ENCODE measurements around the gene DCAF8.

Gene DCAF8

GRCh38 chr1:160260406-160261382, 1.7 kb downstream of the DCAF8 start:
- DNase-seq = no peak

DNA sequence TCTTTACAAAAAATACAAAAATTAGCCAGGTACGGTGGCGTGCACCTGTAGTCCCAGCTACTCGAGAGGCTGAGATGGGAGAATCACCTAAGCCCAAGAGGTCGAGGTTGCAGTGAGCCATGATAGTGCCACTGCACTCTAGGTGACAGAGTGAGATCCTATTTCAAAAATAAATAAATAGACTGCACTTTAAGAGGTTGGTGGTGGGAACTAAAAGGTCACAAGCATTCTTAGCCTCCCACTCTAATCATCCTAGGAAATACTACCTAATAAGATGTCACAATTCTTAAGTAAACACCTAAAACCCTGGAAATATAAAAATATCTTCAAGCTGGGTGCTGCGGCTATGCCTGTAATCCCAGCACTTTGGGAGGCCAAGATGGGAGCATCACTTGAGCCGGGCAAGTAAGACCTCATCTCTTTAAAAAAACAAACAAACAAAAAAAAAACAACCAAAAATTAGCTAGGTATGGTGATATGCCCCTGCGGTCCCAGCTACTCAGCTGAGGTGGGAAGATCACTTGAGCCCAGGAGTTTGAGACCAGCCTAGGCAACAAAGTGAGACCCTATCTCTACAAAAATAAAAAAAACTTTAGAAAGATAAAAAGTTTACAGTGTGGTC, 4.1 kb downstream of the DCAF8 start:
- DNase-seq = no peak

GRCh38 chr1:160257411-160258015, 4.8 kb downstream of the DCAF8 start:
- DNase-seq = no peak

DNA sequence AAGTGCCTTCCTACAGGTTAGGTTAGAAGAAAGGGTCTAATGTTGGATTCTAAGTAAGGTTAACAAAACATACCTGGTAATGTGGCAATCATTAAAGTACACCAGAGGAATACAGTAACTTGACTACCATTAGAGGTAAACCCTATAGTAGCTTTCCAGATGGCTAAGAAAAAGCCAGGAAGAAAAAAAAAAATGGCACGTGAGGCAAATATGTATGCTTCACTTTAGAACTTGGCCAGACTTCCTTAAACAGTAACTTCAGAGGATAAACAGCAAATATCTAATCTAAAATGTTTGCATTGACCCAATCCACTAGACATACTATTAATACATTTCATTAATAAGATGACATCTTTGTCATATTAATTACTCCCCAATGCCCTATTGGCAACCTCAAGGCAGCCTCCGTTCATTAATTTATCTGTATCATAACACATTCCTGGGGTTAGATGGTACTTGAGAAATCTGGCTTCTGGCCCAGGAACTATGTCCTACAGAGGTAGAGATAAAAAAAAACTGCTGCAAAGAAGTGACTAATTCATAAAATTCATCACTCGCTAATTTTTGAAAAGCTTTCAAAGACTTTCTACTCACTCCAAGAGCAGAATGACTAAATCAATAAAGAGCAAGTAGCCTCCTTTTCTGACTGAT, 5.8 kb downstream of the DCAF8 start:
- DNase-seq = no peak

DNA sequence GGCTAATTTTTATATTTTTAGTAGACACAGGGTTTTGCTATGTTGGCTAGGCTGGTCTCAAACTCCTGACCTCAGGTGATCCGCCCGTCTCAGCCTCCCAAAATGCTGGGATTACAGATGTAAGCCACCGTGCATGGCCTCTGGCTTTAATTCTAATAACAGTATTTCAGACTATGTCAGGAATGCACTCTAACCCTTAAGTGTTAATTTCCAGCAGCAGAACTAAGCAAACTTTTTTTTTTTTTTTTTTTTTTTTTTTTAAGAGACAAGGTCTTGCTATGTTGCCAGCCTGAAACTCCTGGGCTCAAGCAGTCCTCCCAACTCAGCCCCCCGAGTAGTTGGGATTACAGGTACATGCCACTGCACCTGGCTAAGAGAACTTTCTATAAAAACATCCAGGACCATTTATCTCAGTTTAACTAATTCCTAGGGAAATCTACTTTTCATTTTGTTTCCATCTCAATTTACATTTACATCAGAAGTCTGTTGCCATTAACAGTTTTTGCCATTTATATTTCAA, 6.5 kb downstream of the DCAF8 start:
- no peak for DNase-seq

DNA sequence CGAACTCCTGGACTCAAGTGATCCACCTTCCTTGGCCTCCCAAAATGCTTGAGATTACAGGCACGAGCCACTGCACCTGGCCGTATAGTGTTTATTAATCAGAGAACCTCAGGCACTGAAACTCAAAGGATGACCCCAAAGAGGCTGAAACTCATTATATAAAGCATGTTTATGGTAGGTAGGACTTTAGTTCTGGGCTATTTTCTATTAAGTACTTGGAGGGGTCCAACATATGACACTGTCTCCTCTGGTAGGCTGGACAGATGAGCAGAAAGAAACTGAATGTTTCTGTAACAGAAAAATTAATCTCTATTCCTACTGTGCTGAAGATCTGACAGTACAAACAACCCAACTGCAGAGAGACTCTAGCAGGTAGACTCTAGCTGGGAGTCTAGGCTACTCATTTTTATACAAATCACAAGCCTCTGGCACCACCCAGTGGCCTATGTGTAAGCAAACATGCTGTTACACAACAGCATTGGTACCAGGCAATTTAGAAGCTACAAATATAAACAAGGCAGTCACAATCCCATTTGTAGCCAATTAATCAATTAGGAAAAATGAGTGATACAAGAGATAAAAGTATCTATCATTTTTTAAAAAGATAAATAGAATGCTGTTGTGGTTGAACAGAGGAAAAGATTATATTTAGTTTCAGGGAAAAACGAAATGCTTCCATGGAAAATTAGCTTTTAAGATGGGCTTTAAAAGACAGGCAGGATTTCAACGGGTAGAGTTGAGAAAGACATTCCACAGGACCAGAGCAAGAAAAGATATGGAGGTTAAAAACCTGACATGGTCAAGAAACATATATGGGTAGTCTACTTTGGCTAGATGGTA, 10.4 kb downstream of the DCAF8 start:
- peak; percentile 53 for DNase-seq

DNA sequence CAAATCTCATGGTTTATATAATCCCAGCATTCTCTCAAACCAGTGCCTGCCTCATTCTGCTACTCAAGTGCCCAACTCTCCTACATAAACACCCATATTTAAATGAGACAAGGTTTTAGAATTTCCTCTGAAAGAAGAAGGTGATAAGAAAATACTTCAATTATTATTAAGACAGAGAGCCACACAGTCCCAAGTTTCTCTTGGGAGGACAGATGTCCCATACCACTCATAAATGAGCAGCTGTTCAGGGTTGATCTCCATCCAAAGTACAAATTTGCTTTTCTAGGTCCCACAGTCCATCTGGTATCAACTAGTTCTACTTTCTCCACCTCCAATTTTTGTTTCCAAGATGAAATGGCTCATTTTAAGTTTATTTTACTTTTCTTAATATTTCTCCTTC, 11.3 kb downstream of the DCAF8 start:
- no peak for DNase-seq

- no peak for DNase-seq
These were observed 15.3 kb downstream of the DCAF8 start for GRCh38 chr1:160247053-160247452.

DNA sequence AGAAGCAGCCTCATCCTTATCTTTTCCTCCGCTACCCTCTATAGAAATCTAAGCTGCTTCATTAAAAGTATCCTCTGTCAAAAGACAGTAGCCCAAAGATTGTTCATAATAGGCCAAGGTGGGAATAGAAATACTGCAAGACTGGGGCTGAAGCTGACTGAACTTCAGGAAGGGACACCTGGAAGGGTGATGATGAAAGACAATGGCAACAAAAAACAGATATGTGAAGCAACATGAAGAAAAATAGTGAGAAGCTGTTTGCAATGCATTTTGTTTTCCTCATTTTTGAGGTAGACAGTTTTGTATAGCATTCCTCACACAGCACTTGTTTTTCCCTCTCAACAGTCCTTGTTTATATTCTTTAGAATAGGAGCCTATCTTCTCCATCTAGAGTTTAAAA, 16.9 kb downstream of the DCAF8 start:
- no peak for DNase-seq

- DNase-seq = no peak
These were observed 18.1 kb downstream of the DCAF8 start for GRCh38 chr1:160244209-160244608.

GRCh38 chr1:160243767-160244166, 18.6 kb downstream of the DCAF8 start:
- DNase-seq = no peak

GRCh38 chr1:160239582-160240299, 22.6 kb downstream of the DCAF8 start:
- no peak for DNase-seq

GRCh38 chr1:160238408-160238807, 23.9 kb downstream of the DCAF8 start:
- no peak for DNase-seq

- no peak for DNase-seq
These were observed 24.8 kb downstream of the DCAF8 start for GRCh38 chr1:160237558-160237957.

DNA sequence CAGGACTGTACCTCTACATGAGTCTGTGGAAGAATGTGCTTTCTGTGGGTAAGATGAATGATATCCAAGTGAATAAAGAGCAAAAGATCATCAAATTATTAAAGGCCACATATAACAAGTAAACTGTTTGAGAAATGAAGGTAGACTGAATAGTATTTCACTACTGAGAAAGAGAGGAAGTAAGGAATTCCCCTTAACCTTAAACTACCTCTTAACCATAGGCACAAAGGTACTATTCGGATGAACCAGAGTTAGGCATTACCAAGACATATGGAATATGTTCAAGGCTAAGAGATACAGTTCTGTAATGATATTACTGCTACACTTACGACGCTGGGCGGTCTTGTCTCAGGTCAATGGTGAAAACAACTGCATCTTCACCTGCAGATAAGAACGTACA, 25.5 kb downstream of the DCAF8 start:
- no peak for DNase-seq

DNA sequence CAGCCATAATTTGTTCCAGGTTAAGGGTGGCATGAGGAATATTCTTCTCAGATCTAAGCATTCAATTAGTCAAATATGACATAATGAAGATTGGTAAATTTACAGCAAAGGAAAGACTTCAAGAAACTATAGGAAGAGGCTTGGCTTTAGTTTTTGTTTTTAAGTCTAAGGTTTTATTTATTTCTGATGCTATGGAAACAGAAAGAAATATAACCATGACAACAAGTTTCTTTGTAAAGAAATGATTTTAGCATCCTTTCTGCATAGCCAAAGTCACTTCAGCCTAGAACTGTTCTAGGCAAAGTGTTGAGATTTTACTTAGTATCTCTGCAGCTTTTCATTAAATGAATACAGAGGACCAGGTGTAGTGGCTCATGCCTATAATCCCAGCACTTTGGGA, 29.4 kb downstream of the DCAF8 start:
- no peak for DNase-seq

- no peak for DNase-seq
These were observed 33.9 kb downstream of the DCAF8 start for GRCh38 chr1:160228431-160228830.

- no peak for DNase-seq
These were observed 34.8 kb downstream of the DCAF8 start for GRCh38 chr1:160227561-160227960.

GRCh38 chr1:160227034-160227433, 35.3 kb downstream of the DCAF8 start:
- no peak for DNase-seq

DNA sequence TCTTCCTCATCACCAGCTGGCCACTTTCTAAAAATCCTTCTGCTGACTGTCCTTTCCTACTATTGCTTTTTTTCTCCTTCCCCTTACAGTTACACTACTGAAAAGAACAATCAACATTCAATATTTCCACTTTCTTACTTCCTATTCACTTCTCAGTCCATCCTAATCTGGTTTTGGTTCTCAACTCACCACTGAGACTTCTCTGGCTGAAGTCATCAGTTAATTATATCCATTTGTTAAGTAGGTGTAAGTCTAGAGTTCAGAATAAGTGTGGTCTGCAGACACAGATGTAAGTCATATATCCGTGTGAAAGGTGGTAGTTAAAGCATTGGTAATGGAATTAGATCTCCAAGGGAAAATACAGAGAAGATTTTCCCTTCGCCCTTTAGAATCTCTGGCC, 35.7 kb downstream of the DCAF8 start:
- DNase-seq = no peak

DNA sequence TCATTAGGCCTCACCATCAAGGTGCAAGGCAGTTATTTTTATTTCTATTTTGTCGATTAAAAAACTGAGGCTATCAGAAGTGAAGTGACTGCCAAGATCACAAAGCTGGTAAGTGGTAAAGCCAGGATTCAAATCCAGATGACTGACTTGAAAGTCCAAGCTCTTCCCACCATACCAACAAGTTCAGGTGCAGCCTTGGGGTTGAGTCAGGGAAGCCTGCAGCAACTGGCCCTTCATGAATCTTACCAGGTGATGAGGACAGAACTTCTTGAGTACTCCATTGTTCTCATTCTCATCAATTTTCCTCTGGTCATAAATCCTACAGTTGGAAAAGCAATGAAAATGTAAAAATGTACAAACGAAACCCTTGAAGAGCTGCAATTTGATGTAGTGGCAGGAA, 37.0 kb downstream of the DCAF8 start:
- DNase-seq = no peak

- no peak for DNase-seq
These were observed 37.7 kb downstream of the DCAF8 start for GRCh38 chr1:160224606-160225005.
